DOHH2 (cell line): ENCODE results near the gene EPB41L2.

Experiments
- EZH2phosphoT487 ChIP-seq: fragments of 200-600 bp; sonication (generic); IDR thresholded peaks from 2 replicates; pipeline ENCODE4 v1.6.1; 2017; ENCODE audit warnings: borderline replicate concordance, mild to moderate bottlenecking, antibody characterized with exemption, low read length, moderate library complexity, mixed read lengths
- TF ChIP-seq, protein P1 (sequence below): fragments of 200-600 bp; sonication (generic); IDR thresholded peaks from one replicate; pipeline ENCODE4 v1.5.1; 2014; ENCODE audit warnings: antibody characterized with exemption, mild to moderate bottlenecking, low read depth, low read length; ENCODE audit not compliant: poor library complexity, severe bottlenecking

DNA sequence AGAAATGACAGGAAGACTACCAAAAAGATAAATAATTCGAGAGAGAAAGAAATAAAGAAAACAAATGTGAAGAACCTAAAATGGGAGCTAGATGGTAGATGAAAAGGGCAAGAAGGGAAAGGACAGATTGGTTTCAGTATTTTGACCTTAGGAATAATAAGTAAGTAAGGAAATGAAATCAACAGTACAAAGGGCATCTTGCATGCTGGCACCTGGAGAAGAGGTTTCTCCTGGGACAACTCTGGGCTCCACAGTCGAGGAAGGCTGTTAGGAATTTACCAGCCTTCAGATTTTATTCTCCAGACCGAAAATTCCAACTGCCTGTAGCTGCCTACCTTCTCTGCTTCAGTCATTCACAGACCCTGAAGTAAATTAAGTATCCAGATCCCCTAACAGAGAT is 155.4 kb downstream of the EPB41L2 start:
- TF ChIP-seq, protein P1, sequence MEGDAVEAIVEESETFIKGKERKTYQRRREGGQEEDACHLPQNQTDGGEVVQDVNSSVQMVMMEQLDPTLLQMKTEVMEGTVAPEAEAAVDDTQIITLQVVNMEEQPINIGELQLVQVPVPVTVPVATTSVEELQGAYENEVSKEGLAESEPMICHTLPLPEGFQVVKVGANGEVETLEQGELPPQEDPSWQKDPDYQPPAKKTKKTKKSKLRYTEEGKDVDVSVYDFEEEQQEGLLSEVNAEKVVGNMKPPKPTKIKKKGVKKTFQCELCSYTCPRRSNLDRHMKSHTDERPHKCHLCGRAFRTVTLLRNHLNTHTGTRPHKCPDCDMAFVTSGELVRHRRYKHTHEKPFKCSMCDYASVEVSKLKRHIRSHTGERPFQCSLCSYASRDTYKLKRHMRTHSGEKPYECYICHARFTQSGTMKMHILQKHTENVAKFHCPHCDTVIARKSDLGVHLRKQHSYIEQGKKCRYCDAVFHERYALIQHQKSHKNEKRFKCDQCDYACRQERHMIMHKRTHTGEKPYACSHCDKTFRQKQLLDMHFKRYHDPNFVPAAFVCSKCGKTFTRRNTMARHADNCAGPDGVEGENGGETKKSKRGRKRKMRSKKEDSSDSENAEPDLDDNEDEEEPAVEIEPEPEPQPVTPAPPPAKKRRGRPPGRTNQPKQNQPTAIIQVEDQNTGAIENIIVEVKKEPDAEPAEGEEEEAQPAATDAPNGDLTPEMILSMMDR, result no peak
- TF ChIP-seq EZH2phosphoT487, result no peak
